Measurements from ENCODE around the gene THAP9.
"Not testable (repeated sequence)": the region's sequence is repeated elsewhere in the genome, so short reads cannot be mapped to it uniquely, and the experiment has no call there.

The THAP9 gene

GRCh38 chr4:82905205-82905604 is 4.7 kb downstream of the THAP9 start:
- Histone ChIP-seq H2AFZ (ENCODE audit: low read depth, low read length) (no peak overlapping the region), H3K4me3 (ENCODE audit: low read length) (peak overlapping the region; percentile 31; the same call in 1 of the 2 replicates), H3K9me3 (ENCODE audit: insufficient read depth, low read length) (no peaks in the 10 kb centered on the region), H3K9ac (ENCODE audit: low read length) (no peak overlapping the region), H3K27me3 (ENCODE audit: low read depth, low read length) (no peaks in the 10 kb centered on the region), H4K20me1 (ENCODE audit: insufficient read depth, low read length) (peaks cover 7% of the 10 kb centered on the region), H3K4me1 (ENCODE audit: low read length) (peaks cover 30% of the 10 kb centered on the region), H3K4me2 (ENCODE audit: low read length) (peak overlapping the region; percentile 62), H3K27ac (ENCODE audit: low read length) (no peak overlapping the region; the same call in 1 of the 2 replicates), H3K79me2 (ENCODE audit: low read length) (peaks cover 10% of the 10 kb centered on the region), H3K36me3 (replicated peaks; ENCODE audit: low read depth, low read length) (no peaks in the 10 kb centered on the region)
- no peak for TF ChIP-seq EZH2phosphoT487 (IDR thresholded peaks at IDR 0.05; ENCODE audit: low read depth)
- TF ChIP-seq CTCF (IDR thresholded peaks at IDR 0.05; ENCODE audit: low read depth, low read length) = no peak

- no peak for TF ChIP-seq EZH2phosphoT487 (IDR thresholded peaks at IDR 0.05; ENCODE audit: low read depth)
- no peak for TF ChIP-seq CTCF (IDR thresholded peaks at IDR 0.05; ENCODE audit: low read depth, low read length)
Measured at GRCh38 chr4:82906469-82906868, 5.9 kb downstream of the THAP9 start.

GRCh38 chr4:82909326-82909725 is 8.8 kb downstream of the THAP9 start:
- TF ChIP-seq EZH2phosphoT487 (IDR thresholded peaks at IDR 0.05; ENCODE audit: low read depth) (no peak), CTCF (IDR thresholded peaks at IDR 0.05; ENCODE audit: low read depth, low read length) (no peak)
- Histone ChIP-seq H3K27ac (ENCODE audit: low read length) (no peak overlapping the region), H2AFZ (ENCODE audit: low read depth, low read length) (no peak overlapping the region), H3K36me3 (replicated peaks; ENCODE audit: low read depth, low read length) (no peaks in the 10 kb centered on the region), H4K20me1 (ENCODE audit: insufficient read depth, low read length) (peaks cover 7% of the 10 kb centered on the region), H3K79me2 (ENCODE audit: low read length) (no peaks in the 10 kb centered on the region), H3K9ac (ENCODE audit: low read length) (no peak overlapping the region), H3K9me3 (ENCODE audit: insufficient read depth, low read length) (no peaks in the 10 kb centered on the region), H3K27me3 (ENCODE audit: low read depth, low read length) (no peaks in the 10 kb centered on the region), H3K4me3 (ENCODE audit: low read length) (no peak overlapping the region), H3K4me2 (ENCODE audit: low read length) (no peak overlapping the region), H3K4me1 (ENCODE audit: low read length) (peaks cover 27% of the 10 kb centered on the region)

More at GRCh38 chr4:82906469-82906868, 5.9 kb downstream of the THAP9 start:
- H3K36me3 ChIP-seq (replicated peaks; ENCODE audit: low read depth, low read length) = no peaks in the 10 kb centered on the region
- no peak overlapping the region for H2AFZ ChIP-seq (ENCODE audit: low read depth, low read length)
- no peak overlapping the region for H3K9ac ChIP-seq (ENCODE audit: low read length)
- peak overlapping the region; percentile 29 for H3K4me3 ChIP-seq (ENCODE audit: low read length)
- no peaks in the 10 kb centered on the region for H3K27me3 ChIP-seq (ENCODE audit: low read depth, low read length)
- H3K4me2 ChIP-seq (ENCODE audit: low read length) = peak overlapping the region; percentile 62
- peaks cover 30% of the 10 kb centered on the region for H3K4me1 ChIP-seq (ENCODE audit: low read length)
- H3K27ac ChIP-seq (ENCODE audit: low read length) = no peak overlapping the region
- H3K79me2 ChIP-seq (ENCODE audit: low read length) = peaks cover 4% of the 10 kb centered on the region; the same call in 1 of the 2 replicates
- H4K20me1 ChIP-seq (ENCODE audit: insufficient read depth, low read length) = peaks cover 7% of the 10 kb centered on the region
- H3K9me3 ChIP-seq (ENCODE audit: insufficient read depth, low read length) = no peaks in the 10 kb centered on the region

GRCh38 chr4:82913305-82913704 is 12.8 kb downstream of the THAP9 start:
- H3K4me1 ChIP-seq (ENCODE audit: low read length) = no peaks in the 10 kb centered on the region
- H3K4me3 ChIP-seq (ENCODE audit: low read length) = no peak overlapping the region
- no peaks in the 10 kb centered on the region for H3K27me3 ChIP-seq (ENCODE audit: low read depth, low read length)
- no peak overlapping the region for H3K4me2 ChIP-seq (ENCODE audit: low read length)
- TF ChIP-seq CTCF (IDR thresholded peaks at IDR 0.05; ENCODE audit: low read depth, low read length) (no peak), EZH2phosphoT487 (IDR thresholded peaks at IDR 0.05; ENCODE audit: low read depth) (no peak)
- no peaks in the 10 kb centered on the region for H3K36me3 ChIP-seq (replicated peaks; ENCODE audit: low read depth, low read length)
- H3K9me3 ChIP-seq (ENCODE audit: insufficient read depth, low read length) = no peaks in the 10 kb centered on the region
- no peak overlapping the region for H3K9ac ChIP-seq (ENCODE audit: low read length)
- no peaks in the 10 kb centered on the region for H4K20me1 ChIP-seq (ENCODE audit: insufficient read depth, low read length)
- no peak overlapping the region for H3K27ac ChIP-seq (ENCODE audit: low read length)
- no peak overlapping the region for H2AFZ ChIP-seq (ENCODE audit: low read depth, low read length)
- no peaks in the 10 kb centered on the region for H3K79me2 ChIP-seq (ENCODE audit: low read length)

GRCh38 chr4:82913968-82914367 is 13.4 kb downstream of the THAP9 start:
- not testable (repeated sequence) for H3K36me3 ChIP-seq (replicated peaks; ENCODE audit: low read depth, low read length); H3K4me2 ChIP-seq (ENCODE audit: low read length); H3K4me1 ChIP-seq (ENCODE audit: low read length); H3K27ac ChIP-seq (ENCODE audit: low read length); H2AFZ ChIP-seq (ENCODE audit: low read depth, low read length); H4K20me1 ChIP-seq (ENCODE audit: insufficient read depth, low read length); H3K79me2 ChIP-seq (ENCODE audit: low read length); H3K4me3 ChIP-seq (ENCODE audit: low read length); H3K9ac ChIP-seq (ENCODE audit: low read length); H3K9me3 ChIP-seq (ENCODE audit: insufficient read depth, low read length); H3K27me3 ChIP-seq (ENCODE audit: low read depth, low read length)

Data from OCI-LY3 (cell line).